GM12872 (cell line): ENCODE data around the gene PFKP.

ENCODE experiments used
- CTCF ChIP-seq: IDR thresholded peaks from 3 replicates; pipeline ENCODE4 v1.5.1; 2011; ENCODE audit warnings: low read depth, mild to moderate bottlenecking, low read length, moderate library complexity; ENCODE audit not compliant: insufficient read depth

The PFKP gene

GRCh38 chr10:3136763-3137611 is 69.6 kb downstream of the PFKP start:
- no peak for TF ChIP-seq CTCF

DNA sequence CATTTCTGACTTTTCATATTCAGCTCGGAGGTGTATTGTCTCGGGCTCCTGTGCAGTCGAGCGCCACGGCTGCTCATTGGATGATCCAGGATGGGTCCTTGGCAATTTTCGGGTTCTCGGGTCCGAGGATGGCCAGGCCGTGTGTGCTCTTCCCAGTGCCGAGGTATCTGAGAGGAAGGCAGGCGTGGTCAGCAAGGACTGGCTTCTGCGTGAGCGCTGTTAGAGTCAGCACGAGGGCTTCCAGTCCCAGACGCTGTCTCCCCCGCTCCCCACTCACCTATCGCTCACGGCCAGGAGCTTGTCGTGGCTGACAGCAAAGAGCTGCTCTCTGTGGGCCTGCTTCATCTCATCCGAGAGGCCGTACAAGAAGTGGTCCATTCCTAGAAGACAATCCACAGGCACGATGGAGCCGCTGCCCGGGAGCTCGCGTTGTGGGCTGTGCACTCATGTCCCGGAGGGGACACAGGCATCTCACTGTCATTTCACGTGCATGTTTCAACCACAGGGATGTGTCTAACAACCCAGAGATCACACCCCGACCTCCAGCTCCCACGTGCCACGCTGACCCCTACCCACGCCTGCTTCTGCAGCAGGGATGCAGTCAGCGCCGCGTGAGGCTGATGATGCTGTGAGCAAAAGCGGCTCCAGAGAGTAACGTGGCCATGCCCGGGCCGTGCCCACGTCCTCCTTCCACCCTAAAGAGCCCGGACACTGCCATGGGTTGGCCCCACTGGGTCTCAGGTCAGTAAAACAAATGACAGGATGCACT is 70.8 kb downstream of the PFKP start:
- no peak for TF ChIP-seq CTCF

- no peak for TF ChIP-seq CTCF
Measured at GRCh38 chr10:3139216-3139910, 72.0 kb downstream of the PFKP start.

DNA sequence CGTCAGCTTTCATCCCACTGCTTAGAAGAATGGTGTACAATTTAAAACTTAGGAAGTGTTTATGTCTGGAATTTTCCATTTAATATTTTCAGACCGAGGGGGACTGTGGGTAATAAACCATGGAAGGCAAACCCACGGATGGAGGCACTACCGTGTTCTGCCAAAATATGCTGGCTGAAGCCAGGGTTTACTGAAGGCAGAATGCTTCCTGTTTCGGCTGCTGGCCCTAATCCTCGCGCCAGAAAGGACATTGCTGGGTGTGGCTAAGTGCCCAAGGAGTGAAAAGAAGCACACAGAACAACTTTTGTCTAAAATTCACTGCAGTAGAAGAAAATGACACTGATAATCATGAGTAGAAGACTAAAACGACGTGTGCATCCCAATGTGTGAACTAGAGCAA is 72.9 kb downstream of the PFKP start:
- no peak for TF ChIP-seq CTCF

DNA sequence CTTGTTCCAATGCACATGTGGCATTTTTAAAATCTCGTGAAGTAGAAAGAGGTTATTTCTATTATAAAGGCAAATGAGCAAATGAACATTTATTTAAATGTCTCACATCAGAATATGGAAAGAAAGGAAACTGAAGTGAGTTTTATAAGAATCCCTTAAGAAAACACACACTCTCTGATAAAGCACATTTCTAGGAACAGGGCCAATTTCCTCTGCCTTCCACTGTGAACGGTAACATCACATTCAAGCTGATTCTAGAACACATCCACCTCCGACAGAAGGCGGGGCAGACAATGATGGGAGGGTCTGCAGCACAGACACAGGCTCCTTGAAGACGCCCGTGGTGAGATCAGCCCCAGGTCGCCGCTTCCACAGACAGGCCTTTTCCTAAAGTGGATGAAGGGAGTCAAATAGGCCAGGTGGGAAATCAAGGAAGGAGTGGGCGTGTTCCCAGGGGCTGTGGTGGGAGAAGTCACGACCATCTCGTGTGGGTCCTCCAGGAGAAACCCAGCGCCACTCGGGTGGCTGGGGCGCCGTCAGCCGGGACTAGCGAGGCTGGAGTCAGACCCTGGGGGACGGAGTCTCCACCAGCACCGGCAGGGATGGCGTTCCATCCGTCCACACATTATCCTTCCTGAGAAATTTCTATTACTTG is 74.1 kb downstream of the PFKP start:
- TF ChIP-seq CTCF: no peak

GRCh38 chr10:3142146-3142875 is 75.0 kb downstream of the PFKP start:
- no peak for TF ChIP-seq CTCF
